Stomach (tissue), 9 donors: ENCODE measurements around the gene BUD13. TPM values are rescaled to one million over a fixed set of nuclear protein-coding genes. Genes with fewer than 3 reads are reported as not detected.

ENCODE experiments used
- DNase-seq, 2 donors: peaks; one replicate each; pipeline versions ENCODE4 v3.0.0 to v3.0.0-alpha.2; 2013 to 2019
- H3K27ac ChIP-seq, 5 donors: fragments of 200-600 bp in 4 of 5; sonication (generic) in 4 of 5; one replicate each; pipeline ENCODE4 v1.5.1; 2013 to 2019; ENCODE audit warnings: mild to moderate bottlenecking in 1 of 5, moderate library complexity in 1 of 5
- H3K27me3 ChIP-seq, 3 donors: fragments of 200-600 bp; sonication (generic); one replicate each; pipeline ENCODE4 v1.5.1; 2017 to 2019; ENCODE audit warnings: mixed run types in 1 of 3
- H3K36me3 ChIP-seq, 4 donors: fragments of 200-600 bp; sonication (generic); 1 replicate in 3 of 4; 2 replicates in 1 of 4; pipeline ENCODE4 v1.5.1; 2016 to 2019
- H3K4me1 ChIP-seq, 4 donors: fragments of 200-600 bp; sonication (generic); one replicate each; pipeline ENCODE4 v1.5.1; 2016 to 2019
- H3K4me3 ChIP-seq, 4 donors: fragments of 200-600 bp; sonication (generic) in 3 of 4; one replicate each; pipeline ENCODE4 v1.5.1; 2016 to 2019; ENCODE audit warnings: mild to moderate bottlenecking in 1 of 4
- H3K9me3 ChIP-seq, 4 donors: fragments of 200-600 bp; sonication (generic); one replicate each; pipeline ENCODE4 v1.5.1; 2016 to 2019
- CTCF ChIP-seq, 7 experiments: fragments of 450-650 bp in 4 of 7; fragments of 200-600 bp in 3 of 7; sonication (generic) in 3 of 7; IDR thresholded peaks; one replicate each; pipeline ENCODE4 v1.5.1; 2016 to 2019; ENCODE audit warnings: antibody characterized with exemption in 7 of 7, control low read depth in 2 of 7, mild to moderate bottlenecking in 1 of 7
- EP300 ChIP-seq: sonication (generic); formaldehyde crosslinking; IDR thresholded peaks from one replicate; pipeline ENCODE4 v1.6.1; 2017; ENCODE audit warnings: antibody characterized with exemption
- POLR2A ChIP-seq, 4 donors: fragments of 450-650 bp; IDR thresholded peaks; one replicate each; pipeline ENCODE4 v1.6.1; 2016; ENCODE audit warnings: antibody characterized with exemption in 4 of 4, control low read depth in 2 of 4, mild to moderate bottlenecking in 1 of 4, moderate library complexity in 1 of 4
- POLR2AphosphoS5 ChIP-seq, 3 donors: sonication (generic); formaldehyde crosslinking; IDR thresholded peaks; one replicate each; pipeline ENCODE4 v1.6.1; 2016; ENCODE audit warnings: antibody characterized with exemption in 3 of 3
- WGBS, 5 donors: extraction: QIAGEN DNeasy Blood & Tissue Kit in 3 of 5; methylation state at CpG; one replicate each; pipeline versions ENCODE4 v1.1.5 to v1.1.7; 2013 to 2018; 5-methylcytosine and 5-hydroxymethylcytosine counted together
- intact Hi-C: fragments of 100-400 bp; cut with DNase I; formaldehyde crosslinking; loops from one replicate; pipeline ENCODE4 v1.15.1; 2023; ENCODE audit warnings: low total_unique reads
- polyA plus RNA-seq, 3 donors: library from polyadenylated mRNA; stranded (reverse); fragments of 200-250 nt; gene quantifications; one replicate each; pipeline ENCODE4 v1.2.3, GENCODE V29; 2013
- total RNA-seq, 5 donors: library from RNA; depleted of rRNA; stranded (reverse); fragments of >200 nt; gene quantifications; one replicate each; pipeline versions ENCODE4 v1.1.0 to v1.2.3, GENCODE V29; 2014 to 2016
- donor health status: healthy with polysubstance abuse.
- donor health status: Bipolar disorder and iron deficiency.
- donor health status: healthy.

The BUD13 gene
- total and polyA plus RNA-seq, 8 donors: 4.1 to 21.7 (median 15.8) TPM

- Histone ChIP-seq H3K4me1 (peaks cover 0 to 11% (median 7%) of the 10 kb centered on the region in 4 donors), H3K27me3 (peaks cover 0 to 4% (median 0%) of the 10 kb centered on the region in 3 donors), H3K27ac (no peak overlapping the region), H3K9me3 (no peaks in the 10 kb centered on the region), H3K4me3 (no peak overlapping the region), H3K36me3 (no peaks in the 10 kb centered on the region)
- TF ChIP-seq POLR2AphosphoS5 (IDR thresholded peaks at IDR 0.05) (no peak), POLR2A (IDR thresholded peaks at IDR 0.05) (no peak), EP300 (no peak), CTCF (IDR thresholded peaks at IDR 0.05) (no peak)
- no peak for DNase-seq
- intact Hi-C loops: no loop called here
- 88 to 94% (median 93%) methylated on average over 3 of the region's 3 CpGs for WGBS, 5 donors
Measured at GRCh38 chr11:116736763-116737162, 36.0 kb downstream of the BUD13 start.

GRCh38 chr11:116733969-116734508 is 38.7 kb downstream of the BUD13 start:
- WGBS, 5 donors: 70 to 78% (median 77%) methylated on average over 11 of the region's 11 CpGs
- DNase-seq: no peak
- TF ChIP-seq POLR2AphosphoS5 (IDR thresholded peaks at IDR 0.05) (no peak), EP300 (no peak), POLR2A (IDR thresholded peaks at IDR 0.05) (no peak), CTCF (IDR thresholded peaks at IDR 0.05) (no peak)

GRCh38 chr11:116733043-116733755 is 39.6 kb downstream of the BUD13 start:
- Histone ChIP-seq H3K27me3 (peaks cover 0 to 30% (median 7%) of the 10 kb centered on the region in 3 donors), H3K4me3 (no peak overlapping the region), H3K9me3 (no peaks in the 10 kb centered on the region), H3K27ac (no peak overlapping the region), H3K4me1 (peaks cover 5 to 22% (median 16%) of the 10 kb centered on the region in 4 donors), H3K36me3 (no peaks in the 10 kb centered on the region)
- TF ChIP-seq CTCF (IDR thresholded peaks at IDR 0.05): no peak
- no peak for TF ChIP-seq EP300
- no peak for TF ChIP-seq POLR2AphosphoS5 (IDR thresholded peaks at IDR 0.05)
- intact Hi-C loops: no loop called here
- WGBS, 5 donors: 69 to 73% (median 73%) methylated on average over 10 of the region's 10 CpGs
- no peak for DNase-seq

More at GRCh38 chr11:116733969-116734508, 38.7 kb downstream of the BUD13 start:
- intact Hi-C loops: no loop called here
- no peak overlapping the region for H3K4me3 ChIP-seq
- peaks cover 0 to 24% (median 7%) of the 10 kb centered on the region in 3 donors for H3K27me3 ChIP-seq
- H3K9me3 ChIP-seq: no peaks in the 10 kb centered on the region
- peaks cover 5 to 22% (median 16%) of the 10 kb centered on the region in 4 donors for H3K4me1 ChIP-seq
- no peaks in the 10 kb centered on the region for H3K36me3 ChIP-seq
- H3K27ac ChIP-seq: no peak overlapping the region

- H3K27me3 ChIP-seq: peaks cover 0 to 34% (median 7%) of the 10 kb centered on the region in 3 donors
- H3K4me1 ChIP-seq: peaks cover 5 to 22% (median 16%) of the 10 kb centered on the region in 4 donors
- peak; percentile 72 to 86 for DNase-seq
- TF ChIP-seq CTCF (IDR thresholded peaks at IDR 0.05) (peak in 5 of 7 experiments; percentile 70 to 78 (median 74)), POLR2A (IDR thresholded peaks at IDR 0.05) (no peak)
- no peak overlapping the region for H3K27ac ChIP-seq
- 25 to 35% (median 32%) methylated on average over 19 to 25 of the region's 25 CpGs for WGBS, 5 donors
- intact Hi-C loops: no loop called here
- H3K36me3 ChIP-seq: no peaks in the 10 kb centered on the region
- H3K9me3 ChIP-seq: no peaks in the 10 kb centered on the region
- peak overlapping the region in 1 of 4 donors; percentile 11 for H3K4me3 ChIP-seq
Measured at GRCh38 chr11:116732271-116733042, 40.3 kb downstream of the BUD13 start.
